K562 (cell line): ENCODE measurements around the gene PFKFB2. TPM values are rescaled to one million over a fixed set of nuclear protein-coding genes. Genes with fewer than 3 reads are reported as not detected.

ENCODE experiments used
- ATAC-seq: fragments of 200-7000 bp; cut with Tn5 transposase; 3 replicates; pipeline ENCODE4 v1.9.1; 2020; ENCODE audit warnings: moderate library complexity
- BruUV-seq: library from RNA; stranded (reverse); fragments of 400-500 nt; replicated peaks from 2 replicates; lab custom pipeline; 2021; lab: Mats Ljungman, UMichigan
- CTCF ChIA-PET: fragments of 300-600 bp; formaldehyde crosslinking; extraction: SDS; loops from one replicate; lab custom pipeline; 2021; ENCODE audit warnings: low intra/inter-chr PET ratio; lab: Yijun Ruan, JAX
- POLR2A ChIA-PET: fragments of 300-600, 350-650 bp; sonication (Branson Sonifier 250); formaldehyde crosslinking; extraction: SDS; loops from one replicate; lab custom pipeline; 2021; ENCODE audit warnings: antibody characterized with exemption, inconsistent platforms; lab: Yijun Ruan, JAX
- DNase-seq, 4 experiments: peaks; one replicate each; pipeline versions ENCODE4 v3.0.0 to v3.0.0-alpha.2; 2011 to 2018; ENCODE audit warnings: low spot score in 3 of 4, mixed read lengths in 3 of 4; ENCODE audit errors: extremely low read depth in 1 of 4
- FAIRE-seq: peaks from 2 replicates; lab custom pipeline; 2011; peaks lifted over from hg19 to GRCh38; lab: Jason Lieb, UNC
- H2AFZ ChIP-seq: 2 replicates; pipeline ENCODE4 v1.6.0; 2011; ENCODE audit warnings: low read depth, low read length, control low read depth, inconsistent platforms
- H3K27ac ChIP-seq: fragments of 200-600 bp; 3 replicates; pipeline ENCODE4 v1.8.0; 2011; ENCODE audit warnings: low read depth, mild to moderate bottlenecking, control low read depth, inconsistent platforms, low read length, moderate library complexity, mixed read lengths; ENCODE audit errors: extremely low read depth
- H3K27me3 ChIP-seq, 2 experiments: fragments of 300-600 bp in 1 of 2; 2 replicates in 1 of 2; 3 replicates in 1 of 2; pipeline versions ENCODE4 v1.6.0 to v1.8.0; 2011; ENCODE audit warnings: inconsistent platforms in 2 of 2, low read length in 2 of 2, mild to moderate bottlenecking in 1 of 2, mixed read lengths in 1 of 2, moderate library complexity in 1 of 2; ENCODE audit not compliant: control insufficient read depth in 2 of 2, insufficient read depth in 2 of 2
- H3K36me3 ChIP-seq: fragments of 300-600 bp; 3 replicates; pipeline ENCODE4 v1.8.0; 2011; ENCODE audit warnings: mild to moderate bottlenecking, low read length, inconsistent platforms; ENCODE audit not compliant: control insufficient read depth, insufficient read depth
- H3K4me1 ChIP-seq, 2 experiments: fragments of 200-600 bp in 1 of 2; replicated peaks in 1 of 2; 2 replicates in 1 of 2; 3 replicates in 1 of 2; pipeline versions ENCODE4 v1.5.1 to v1.8.0; 2011; ENCODE audit warnings: inconsistent platforms in 2 of 2, low read length in 2 of 2, mild to moderate bottlenecking in 1 of 2, mixed read lengths in 1 of 2, moderate library complexity in 1 of 2; ENCODE audit not compliant: control insufficient read depth in 2 of 2, insufficient read depth in 2 of 2
- H3K4me2 ChIP-seq: 2 replicates; pipeline ENCODE4 v1.6.1; 2011; ENCODE audit warnings: low read length, control low read depth, inconsistent platforms, mixed read lengths; ENCODE audit not compliant: insufficient read depth
- H3K4me3 ChIP-seq: fragments of 200-600 bp; sonication (generic), shearing (Covaris generic); 2 replicates; pipeline ENCODE4 v1.5.1; 2016; ENCODE audit warnings: control low read depth, inconsistent platforms
- H3K79me2 ChIP-seq: fragments of 200-600 bp; 3 replicates; pipeline ENCODE4 v1.8.0; 2011; ENCODE audit warnings: low read length, inconsistent platforms; ENCODE audit not compliant: control insufficient read depth, insufficient read depth
- H3K9ac ChIP-seq, 2 experiments: 2 replicates each; pipeline versions ENCODE4 v1.6.0 to v1.6.1; 2011; ENCODE audit warnings: low read depth in 2 of 2, low read length in 2 of 2, control low read depth in 1 of 2, inconsistent platforms in 1 of 2, mild to moderate bottlenecking in 1 of 2, mixed read lengths in 1 of 2; ENCODE audit not compliant: insufficient read depth in 1 of 2
- H3K9me1 ChIP-seq: one replicate; pipeline ENCODE4 v1.6.0; 2011; ENCODE audit warnings: inconsistent platforms, mild to moderate bottlenecking, low read length, moderate library complexity; ENCODE audit not compliant: control insufficient read depth, insufficient read depth
- H3K9me3 ChIP-seq: replicated peaks from 2 replicates; pipeline ENCODE4 v1.5.1; 2011; ENCODE audit warnings: low read depth, low read length, inconsistent platforms; ENCODE audit not compliant: control insufficient read depth, insufficient read depth
- H4K20me1 ChIP-seq: replicated peaks from 2 replicates; pipeline ENCODE4 v1.6.1; 2011; ENCODE audit warnings: low read length, inconsistent platforms, mixed read lengths; ENCODE audit not compliant: control insufficient read depth, insufficient read depth
- EGR1 ChIP-seq: fragments of 450-650 bp; conservative IDR thresholded peaks from 2 replicates; pipeline ENCODE4 v1.6.1; 2017; ENCODE audit warnings: mild to moderate bottlenecking
- ESRRA ChIP-seq: fragments of 450-650 bp; IDR thresholded peaks from 2 replicates; pipeline ENCODE4 v1.6.1; 2014; ENCODE audit warnings: low read depth, mild to moderate bottlenecking, moderate library complexity, borderline replicate concordance
- HDGF ChIP-seq: fragments of 450-650 bp; IDR thresholded peaks from 2 replicates; pipeline ENCODE4 v1.6.1; 2016
- NCOA1 ChIP-seq: fragments of 450-650 bp; IDR thresholded peaks from 2 replicates; pipeline ENCODE4 v1.6.1; 2016; ENCODE audit warnings: low read depth
- RBM15 ChIP-seq: fragments of 200-400 bp; formaldehyde crosslinking; IDR thresholded peaks from 2 replicates; pipeline ENCODE4 v1.6.1; 2018; ENCODE audit warnings: mild to moderate bottlenecking, low read length, moderate library complexity; ENCODE audit not compliant: insufficient read depth
- RERE ChIP-seq: sonication (generic); formaldehyde crosslinking; IDR thresholded peaks from 2 replicates; pipeline ENCODE4 v1.8.0; 2023; ENCODE audit warnings: missing genetic modification reagents, mild to moderate bottlenecking, borderline replicate concordance
- XRCC3 ChIP-seq: fragments of 450-650 bp; IDR thresholded peaks from 2 replicates; pipeline ENCODE4 v1.6.1; 2017; ENCODE audit warnings: mild to moderate bottlenecking, moderate library complexity
- WGBS: fragments of 100-300 bp; shearing (Covaris generic); methylation state at CpG from one replicate; pipeline ENCODE4 v1.1.6; 2016; ENCODE audit warnings: low coverage, mixed read lengths; ENCODE audit not compliant: insufficient coverage; ENCODE audit errors: missing lambda C conversion rate; 5-methylcytosine and 5-hydroxymethylcytosine counted together
- in situ Hi-C: fragments of 300-500 bp; cut with MboI; formaldehyde crosslinking; loops from 4 replicates; pipeline ENCODE4 v1.15.0; 2018; ENCODE audit warnings: inconsistent platforms, mixed read lengths
- intact Hi-C: fragments of 100-400 bp; cut with micrococcal nuclease; formaldehyde crosslinking; loops from 2 replicates; pipeline ENCODE4 v1.14.2; 2022
- polyA plus RNA-seq, 8 experiments: library from polyadenylated mRNA; depleted of rRNA in 4 of 8; stranded (reverse) in 5 of 8; unstranded in 3 of 8; fragments of >200 nt; fragmentation: Nextera tagmentation in 2 of 8; fragmentation: Illumina TruSeq in 1 of 8; extraction: Ambion mirVana in 2 of 8; extraction: Trizol in 1 of 8; gene quantifications; 2 replicates each; pipeline versions ENCODE4 v1.2.1 to v1.2.3, GENCODE V29; 2011 to 2014; ENCODE audit warnings: inconsistent platforms in 1 of 8, missing spikeins in 1 of 8
- total RNA-seq, 7 experiments: library from RNA; depleted of rRNA in 6 of 7; stranded (reverse); fragments of >200 nt in 6 of 7; fragmentation: Illumina TruSeq in 2 of 7; extraction: Trizol in 2 of 7; gene quantifications; 2 replicates each; pipeline versions ENCODE4 v1.2.1 to v1.2.3, GENCODE V29; 2011 to 2021; ENCODE audit warnings: low replicate concordance in 1 of 7
- TF ChIP-seq, protein P1 (sequence below): sonication (generic); formaldehyde crosslinking; IDR thresholded peaks from 2 replicates; pipeline ENCODE4 v1.8.0; 2022; ENCODE audit warnings: mild to moderate bottlenecking, missing genetic modification reagents

PFKFB2 gene
- total and polyA plus RNA-seq, 9 of the 15 experiments (the other 6 are each of a cell fraction or from before 2014, with no cell fraction given), result 6.9 to 26.0 (median 16.4) TPM

GRCh38 chr1:207019161-207019560 is 33.9 kb upstream of the PFKFB2 start:
- TF ChIP-seq EGR1, result peak; percentile 33; the same call in 1 of the 2 replicates
- TF ChIP-seq, protein P1, sequence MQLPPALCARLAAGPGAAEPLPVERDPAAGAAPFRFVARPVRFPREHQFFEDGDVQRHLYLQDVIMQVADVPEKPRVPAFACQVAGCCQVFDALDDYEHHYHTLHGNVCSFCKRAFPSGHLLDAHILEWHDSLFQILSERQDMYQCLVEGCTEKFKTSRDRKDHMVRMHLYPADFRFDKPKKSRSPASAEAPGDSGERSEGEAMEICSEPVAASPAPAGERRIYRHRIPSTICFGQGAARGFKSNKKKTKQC (CRISPR knock-in tag), result no peak
- Histone ChIP-seq H3K4me2 (no peak overlapping the region; the same call in 1 of the 2 replicates), H3K9me1 (peaks cover 8% of the 10 kb centered on the region), H3K27ac (no peak overlapping the region), H3K4me3 (no peak overlapping the region), H3K9ac (no peak overlapping the region), H3K79me2 (peaks cover 5% of the 10 kb centered on the region; the same call in 1 of the 3 replicates), H3K4me1 (peaks cover 69 to 88% of the 10 kb centered on the region in 2 experiments), H3K9me3 (peaks cover 1% of the 10 kb centered on the region; the same call in 1 of the 2 replicates), H2AFZ (no peak overlapping the region), H3K36me3 (peaks cover 7% of the 10 kb centered on the region; the same call in 2 of the 3 replicates), H4K20me1 (no peaks in the 10 kb centered on the region), H3K27me3 (no peaks in the 10 kb centered on the region)
- no TSS peak for BruUV-seq
- FAIRE-seq (no peak), ATAC-seq (no peak), DNase-seq (no peak)
- intact Hi-C loops (no loop called here), in situ Hi-C loops (no loop called here)
- WGBS, result 88% methylated on average over 2 of the region's 2 CpGs
- ChIA-PET CTCF (no interaction called here), POLR2A (interaction anchor here (3.0 to 5.6 kb wide), 3 partner anchors 8 to 14 kb away, joined by 11 to 52 read pairs (median 38); partner anchors contain the start of gene C1orf116)

DNA sequence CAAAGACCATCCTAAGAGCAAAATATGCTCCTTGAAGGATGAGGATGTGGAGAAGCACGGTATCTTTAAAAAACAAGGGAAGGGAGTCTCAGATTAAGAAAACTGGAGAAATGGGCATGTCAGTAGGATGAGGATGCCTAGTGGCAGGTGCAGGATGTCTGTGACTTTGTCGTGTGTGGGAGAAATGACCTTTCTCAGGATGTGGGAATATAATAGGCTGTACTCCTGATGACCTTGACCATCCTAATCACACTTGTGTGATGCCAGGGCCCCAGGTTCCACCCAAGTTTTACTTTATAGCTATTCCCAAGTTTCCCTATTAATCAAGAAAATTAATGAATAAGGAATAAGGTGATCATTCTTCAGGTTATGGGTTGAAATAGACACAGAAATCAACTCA is 33.4 kb upstream of the PFKFB2 start:
- Histone ChIP-seq H3K9me1 (peaks cover 8% of the 10 kb centered on the region), H3K4me2 (peak overlapping the region; percentile 71; the same call in 1 of the 2 replicates), H3K9me3 (no peaks in the 10 kb centered on the region), H2AFZ (no peak overlapping the region), H3K36me3 (peaks cover 7% of the 10 kb centered on the region; the same call in 2 of the 3 replicates), H4K20me1 (no peaks in the 10 kb centered on the region), H3K9ac (peak overlapping the region in 1 of 2 experiments; percentile 55; a peak in 1 of 4 replicates), H3K27ac (peak overlapping the region; percentile 87; the same call in 1 of the 3 replicates), H3K27me3 (no peaks in the 10 kb centered on the region), H3K4me1 (peaks cover 72 to 87% of the 10 kb centered on the region in 2 experiments), H3K4me3 (no peak overlapping the region), H3K79me2 (peaks cover 5% of the 10 kb centered on the region; the same call in 1 of the 3 replicates)
- BruUV-seq, result no TSS peak
- ChIA-PET CTCF (no interaction called here), POLR2A (interaction anchor here (3.0 to 8.6 kb wide), 4 partner anchors 9 to 27 kb away, joined by 11 to 97 read pairs (median 45); partner anchors contain the start of genes C1orf116 and YOD1)
- intact Hi-C loops (loop anchor here (2.0 to 5.0 kb wide), 3 partner anchors 57 to 728 kb away; partner anchors contain the start of gene CD55), in situ Hi-C loops (no loop called here)
- 63% methylated on average over 2 of the region's 2 CpGs for WGBS
- no peak for FAIRE-seq
- no peak for DNase-seq
- no peak for ATAC-seq
- no peak for TF ChIP-seq NCOA1
- no peak for TF ChIP-seq RBM15
- TF ChIP-seq XRCC3, result no peak
- no peak for TF ChIP-seq ESRRA
- TF ChIP-seq RERE (CRISPR knock-in tag), result no peak
- no peak for TF ChIP-seq HDGF
